NCI-H510A treated with DMSO at 0.1 percent for 48 hours (cell line): ENCODE measurements around the gene UCHL1.
"Not testable (repeated sequence)": the region's sequence is repeated elsewhere in the genome, so short reads cannot be mapped to it uniquely, and the experiment has no call there.

ENCODE experiments used
- DNase-seq: peaks from one replicate; lab custom pipeline; 2025; lab: John Stamatoyannopoulos, UW

UCHL1 gene

DNA sequence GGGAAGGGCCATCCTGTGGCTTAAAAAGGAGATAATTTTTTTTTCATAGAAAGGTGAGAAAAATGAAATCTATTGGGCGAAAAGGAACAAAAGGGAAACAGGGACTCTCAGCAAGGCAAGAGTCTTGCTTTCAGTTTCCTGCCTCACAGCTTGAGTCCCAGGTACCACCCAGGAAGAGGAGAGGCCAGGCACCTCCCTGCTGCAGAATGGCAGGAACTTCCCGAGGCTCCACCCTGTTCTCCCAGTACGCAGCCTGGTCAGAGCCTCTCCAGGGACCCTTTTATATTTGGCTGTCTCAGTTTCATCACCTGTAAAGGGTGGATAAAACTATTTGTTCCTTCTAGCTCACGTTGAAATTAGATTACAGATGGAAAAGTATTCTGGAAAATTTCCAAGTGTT, 33.8 kb downstream of the UCHL1 start:
- no peak for DNase-seq

DNA sequence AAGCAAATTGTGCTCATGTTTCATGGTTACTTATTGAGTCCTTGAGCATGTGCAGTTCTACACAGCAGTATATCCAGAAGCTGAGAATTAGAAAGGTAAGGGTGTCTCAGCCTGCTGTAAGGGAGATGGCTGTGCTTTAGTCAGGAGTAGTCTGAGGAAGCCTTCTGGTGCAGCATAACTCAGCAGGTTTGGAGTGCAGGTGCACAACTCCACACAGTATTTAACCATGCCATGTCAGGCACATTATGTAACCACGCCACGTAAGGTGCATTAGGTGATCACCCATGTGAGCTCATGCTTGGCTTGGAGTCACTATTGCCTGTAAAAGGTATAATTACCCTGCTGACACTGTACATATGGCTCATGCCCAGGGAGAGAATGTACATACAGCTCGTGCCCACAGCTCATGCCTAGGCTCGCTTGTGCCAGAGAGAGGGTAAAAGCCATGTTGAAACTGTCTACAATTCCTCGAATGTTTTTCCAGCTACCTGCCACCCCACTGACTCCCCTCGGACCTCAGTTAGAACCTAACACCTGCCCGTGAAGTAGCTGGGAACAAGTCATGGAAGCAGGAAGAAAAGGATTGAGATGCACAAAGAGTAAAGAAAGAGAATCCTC, 37.8 kb downstream of the UCHL1 start:
- no peak for DNase-seq

DNA sequence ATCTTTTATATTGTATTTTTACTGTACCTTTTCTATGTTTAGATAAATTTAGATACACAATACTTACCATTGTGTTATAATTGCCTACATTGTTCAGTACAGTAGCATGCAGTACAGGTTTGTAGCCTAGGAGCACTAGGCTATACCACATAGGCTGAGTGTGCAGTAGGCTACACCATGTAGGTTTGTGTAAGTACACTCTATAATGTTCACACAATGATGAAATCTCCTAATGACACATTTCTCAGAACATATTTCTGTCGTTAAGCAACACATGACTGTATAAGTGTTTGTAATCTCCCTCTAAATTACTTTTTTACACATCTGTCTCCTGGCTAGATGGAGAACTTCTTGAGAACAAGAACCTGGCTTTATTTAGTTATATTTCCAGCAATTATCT, 40.3 kb downstream of the UCHL1 start:
- no peak for DNase-seq

DNA sequence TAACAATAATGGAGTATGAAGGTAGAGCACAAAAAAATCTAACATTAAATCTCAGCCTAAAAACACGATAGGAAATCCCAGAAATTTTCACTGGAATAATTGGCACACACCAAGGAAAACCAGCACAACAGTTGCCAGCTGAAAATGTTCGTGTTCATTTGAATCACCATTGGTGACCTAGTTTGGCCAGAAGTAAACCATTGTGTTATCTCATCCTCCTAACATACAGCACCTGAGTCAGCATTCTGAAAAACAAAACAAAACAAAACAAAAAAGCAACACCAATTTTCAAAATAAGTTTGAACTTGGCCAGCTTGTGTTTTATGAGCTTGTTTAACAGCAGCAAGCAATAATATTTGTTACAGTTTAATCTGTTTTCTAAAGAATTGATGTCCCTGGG, 41.1 kb downstream of the UCHL1 start:
- DNase-seq, result no peak

DNA sequence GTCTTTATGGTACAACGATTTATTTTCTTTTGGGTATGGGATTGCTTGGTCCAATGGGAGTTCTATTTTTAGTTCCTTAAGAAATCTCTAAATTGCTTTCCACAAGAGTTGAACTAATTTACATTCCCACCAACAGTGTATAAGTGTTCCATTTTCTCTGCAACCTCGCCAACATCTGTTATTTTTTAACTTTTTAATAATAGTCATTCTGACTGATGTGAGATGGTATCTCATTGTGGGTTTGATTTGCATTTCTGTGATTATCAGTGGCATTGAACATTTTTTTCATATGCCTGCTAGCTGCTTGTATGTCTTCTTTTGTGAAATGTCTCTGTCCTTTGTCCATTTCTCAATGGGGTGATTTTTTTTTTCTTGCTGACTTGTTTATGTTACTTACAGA, 42.8 kb downstream of the UCHL1 start:
- no peak for DNase-seq

DNA sequence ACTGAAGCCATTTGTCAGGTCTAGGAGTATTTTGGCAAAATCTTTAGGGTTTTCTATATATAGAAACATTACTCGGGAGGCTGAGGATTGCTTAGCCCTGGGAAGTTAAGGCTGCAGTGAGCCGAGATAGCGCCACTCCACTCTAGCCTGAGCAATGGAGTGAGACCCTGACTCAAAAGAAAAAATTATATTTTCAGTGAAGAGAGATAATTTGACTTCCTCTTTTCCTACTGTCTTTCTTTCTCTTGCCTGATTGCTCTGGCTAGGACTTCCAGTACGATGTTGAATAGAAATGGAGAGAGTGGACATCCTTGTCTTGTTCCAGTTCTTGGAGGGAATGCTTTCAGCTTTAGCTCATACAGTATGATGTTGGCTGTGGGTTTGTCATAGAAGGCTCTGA, 44.4 kb downstream of the UCHL1 start:
- no peak for DNase-seq

DNA sequence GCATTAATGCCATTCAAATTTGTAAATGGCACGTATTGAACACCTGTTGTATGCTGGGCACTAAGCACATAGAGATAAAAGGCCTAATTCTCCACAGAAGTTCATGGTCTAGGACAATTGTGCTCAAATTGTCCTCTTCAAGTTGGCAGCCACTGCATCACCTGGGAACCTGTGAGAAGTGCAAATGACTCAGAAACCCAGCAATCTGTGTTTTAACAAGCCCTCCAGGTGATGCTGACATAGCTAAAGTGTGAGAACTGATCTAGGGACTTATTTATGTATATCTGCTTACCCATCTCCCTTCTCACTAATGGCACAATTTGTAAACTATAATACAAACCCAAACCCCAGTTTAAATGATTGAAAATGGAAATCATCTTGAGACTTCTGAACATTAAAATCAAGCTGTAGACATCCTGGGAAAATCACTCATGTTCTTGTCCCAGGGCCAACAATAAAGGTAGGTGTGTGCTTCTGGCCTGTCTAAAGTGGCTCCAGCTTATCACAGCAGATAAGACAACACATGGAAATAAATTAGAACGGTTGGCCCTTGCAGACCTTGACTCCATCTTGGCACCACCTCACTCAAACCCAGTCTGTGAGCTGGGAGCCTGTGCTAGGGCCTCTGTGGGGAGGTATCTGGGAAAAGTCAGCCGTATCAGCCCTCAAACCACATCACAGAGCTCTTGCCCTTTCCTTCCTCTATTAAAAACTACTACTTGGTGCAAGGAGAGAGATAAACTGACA, 46.8 kb downstream of the UCHL1 start:
- no peak for DNase-seq

DNA sequence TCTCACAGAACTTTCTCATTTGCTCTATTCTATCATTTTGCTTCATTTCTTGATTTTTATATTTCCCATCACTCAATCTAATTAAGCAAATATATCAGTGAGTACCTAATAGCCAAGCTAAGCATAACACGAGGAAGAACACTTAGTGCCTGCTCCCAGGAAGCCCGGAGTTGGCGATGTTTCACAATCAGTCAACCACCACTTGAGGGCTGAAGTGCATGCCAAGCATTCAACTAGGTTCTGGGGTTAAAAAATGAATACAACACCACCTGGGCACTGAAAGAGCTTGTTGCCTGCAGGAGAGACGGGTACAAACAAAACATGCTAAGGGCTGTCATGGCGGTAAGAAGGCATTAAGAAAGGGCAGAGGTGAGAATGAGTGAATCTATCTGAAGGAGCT, 47.5 kb downstream of the UCHL1 start:
- DNase-seq, result peak; percentile 41

DNA sequence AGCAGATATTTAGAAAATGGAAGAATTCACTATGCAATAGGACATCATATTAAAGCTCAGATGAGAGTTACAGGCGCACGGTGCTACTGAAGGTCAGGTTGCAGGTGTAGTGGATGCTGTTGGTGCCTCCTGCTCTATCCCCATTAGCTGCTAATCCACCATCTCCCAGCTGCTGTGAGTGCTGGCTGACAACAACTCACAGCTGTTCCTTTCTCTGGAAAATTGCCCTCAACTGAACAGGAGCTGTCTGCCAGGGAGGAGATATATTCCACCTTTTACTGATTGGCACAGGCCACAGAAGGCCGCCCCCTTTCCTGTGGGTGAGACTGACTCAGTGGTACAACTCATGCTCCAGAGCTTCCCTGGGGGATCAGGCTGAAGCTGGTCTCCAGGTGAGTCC, 48.7 kb downstream of the UCHL1 start:
- peak; percentile 26 for DNase-seq

DNA sequence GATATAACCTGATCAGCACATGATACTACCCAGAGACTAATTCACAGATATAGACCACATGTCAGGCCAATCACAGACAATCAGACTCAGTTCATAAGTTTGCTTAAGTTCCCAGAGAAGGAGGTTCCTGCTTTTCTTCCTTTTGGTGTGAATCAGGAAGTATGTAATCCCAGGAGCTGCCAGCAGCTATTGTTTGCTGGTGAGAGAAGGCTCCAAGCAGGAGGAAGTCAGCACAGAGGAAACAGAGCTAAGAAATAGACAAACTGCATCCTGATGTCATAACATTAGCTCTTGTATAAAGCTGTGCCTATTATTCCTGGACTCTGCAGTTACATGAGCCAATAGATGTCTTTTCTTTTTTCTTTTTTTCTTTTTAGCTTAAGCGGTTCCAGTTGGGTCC, 50.9 kb downstream of the UCHL1 start:
- peak; percentile 41 for DNase-seq

DNA sequence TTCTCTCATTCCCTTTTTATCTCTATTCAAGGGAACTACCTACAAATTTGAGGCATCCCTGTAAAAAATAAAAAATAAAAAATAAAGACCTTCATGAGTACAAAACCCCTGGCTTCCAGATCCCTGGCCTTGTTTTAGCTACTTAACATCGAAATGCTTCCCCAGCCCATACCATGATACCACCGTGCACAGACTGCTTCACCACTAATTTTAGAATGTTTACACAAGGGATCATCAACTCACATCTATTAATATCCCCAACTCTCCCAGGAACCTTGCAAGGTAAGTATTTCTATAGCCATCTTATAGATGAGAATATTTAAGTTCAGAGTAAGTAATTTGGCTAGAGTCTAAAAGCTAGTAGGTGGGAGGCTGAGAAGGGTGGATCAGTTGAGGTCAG, 51.7 kb downstream of the UCHL1 start:
- DNase-seq, result no peak

DNA sequence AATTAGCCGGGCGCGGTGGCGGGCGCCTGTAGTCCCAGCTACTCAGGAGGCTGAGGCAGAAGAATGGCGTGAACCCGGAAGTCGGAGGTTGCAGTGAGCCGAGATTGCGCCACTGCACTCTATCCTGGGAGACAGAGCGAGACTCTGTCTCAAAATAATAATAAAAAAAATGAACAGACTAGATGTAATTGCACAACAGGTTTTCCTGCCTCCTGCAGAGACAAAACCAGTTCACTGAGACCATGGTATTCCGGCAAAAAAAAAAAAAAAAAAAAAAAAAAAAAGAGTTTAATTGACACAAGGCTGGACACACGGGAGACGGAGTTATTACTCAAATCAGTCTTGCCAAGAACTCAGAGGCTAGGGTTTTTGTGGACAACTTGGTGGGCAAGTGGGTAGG, 58.7 kb downstream of the UCHL1 start:
- DNase-seq, result not testable (repeated sequence)

DNA sequence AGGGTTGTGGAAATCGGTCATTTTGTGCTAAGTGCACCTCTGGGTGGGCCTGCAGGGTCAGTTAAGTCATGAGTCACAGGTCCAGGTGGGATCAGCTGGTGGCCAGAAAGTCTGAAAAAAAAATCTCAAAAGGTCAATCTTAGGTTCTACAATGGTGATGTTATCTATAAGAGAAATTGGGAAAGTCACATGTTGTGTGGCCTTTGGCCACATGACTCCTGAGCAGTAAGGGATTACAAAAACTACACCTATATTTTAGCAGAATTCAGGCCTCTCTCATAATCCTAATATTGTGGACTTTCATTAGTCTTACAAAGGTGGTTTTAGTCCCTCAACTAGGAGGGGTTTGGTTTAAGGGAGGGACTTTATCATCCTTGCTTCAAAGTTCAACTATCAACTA, 59.1 kb downstream of the UCHL1 start:
- DNase-seq, result no peak
